Vagina (tissue), 2 donors: ENCODE results near the gene C17orf100.

Experiments used
- POLR2A ChIP-seq, 2 donors: fragments of 450-650 bp; IDR thresholded peaks; one replicate each; pipeline ENCODE4 v1.6.1; 2017; ENCODE audit warnings: antibody characterized with exemption in 2 of 2, mild to moderate bottlenecking in 2 of 2, moderate library complexity in 2 of 2
- TF ChIP-seq, protein P1 (sequence below), 3 experiments: fragments of 450-650 bp in 2 of 3; fragments of 200-600 bp in 1 of 3; sonication (generic) in 1 of 3; IDR thresholded peaks; one replicate each; pipeline ENCODE4 v1.5.1; 2017 to 2019; ENCODE audit warnings: antibody characterized with exemption in 3 of 3, mild to moderate bottlenecking in 2 of 3, moderate library complexity in 2 of 3

DNA sequence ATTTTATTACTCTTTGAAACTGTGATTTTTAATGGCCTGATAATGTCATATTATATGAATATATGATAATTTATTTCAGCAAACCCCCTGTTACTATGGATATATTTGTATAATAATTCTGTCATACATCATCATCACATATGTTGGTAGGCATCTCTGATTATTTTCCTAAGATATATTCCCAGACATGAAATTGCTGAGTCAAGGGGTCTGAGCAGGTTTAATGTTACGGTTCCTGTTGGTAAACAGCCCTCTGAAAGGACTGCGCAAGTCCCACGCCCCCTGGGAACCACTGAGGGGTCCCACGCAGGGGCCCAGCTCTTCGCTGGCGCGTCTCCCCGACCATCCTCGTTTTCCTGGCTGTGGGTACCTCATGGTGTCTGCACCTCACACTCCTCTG is 37.4 kb downstream of the C17orf100 start:
- TF ChIP-seq, protein P1, sequence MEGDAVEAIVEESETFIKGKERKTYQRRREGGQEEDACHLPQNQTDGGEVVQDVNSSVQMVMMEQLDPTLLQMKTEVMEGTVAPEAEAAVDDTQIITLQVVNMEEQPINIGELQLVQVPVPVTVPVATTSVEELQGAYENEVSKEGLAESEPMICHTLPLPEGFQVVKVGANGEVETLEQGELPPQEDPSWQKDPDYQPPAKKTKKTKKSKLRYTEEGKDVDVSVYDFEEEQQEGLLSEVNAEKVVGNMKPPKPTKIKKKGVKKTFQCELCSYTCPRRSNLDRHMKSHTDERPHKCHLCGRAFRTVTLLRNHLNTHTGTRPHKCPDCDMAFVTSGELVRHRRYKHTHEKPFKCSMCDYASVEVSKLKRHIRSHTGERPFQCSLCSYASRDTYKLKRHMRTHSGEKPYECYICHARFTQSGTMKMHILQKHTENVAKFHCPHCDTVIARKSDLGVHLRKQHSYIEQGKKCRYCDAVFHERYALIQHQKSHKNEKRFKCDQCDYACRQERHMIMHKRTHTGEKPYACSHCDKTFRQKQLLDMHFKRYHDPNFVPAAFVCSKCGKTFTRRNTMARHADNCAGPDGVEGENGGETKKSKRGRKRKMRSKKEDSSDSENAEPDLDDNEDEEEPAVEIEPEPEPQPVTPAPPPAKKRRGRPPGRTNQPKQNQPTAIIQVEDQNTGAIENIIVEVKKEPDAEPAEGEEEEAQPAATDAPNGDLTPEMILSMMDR (IDR thresholded peaks at IDR 0.05) = no peak
- TF ChIP-seq POLR2A (IDR thresholded peaks at IDR 0.05) = no peak
